Heart left ventricle (tissue), 16 donors: ENCODE data around the gene SGSH. TPM values are rescaled to one million over a fixed set of nuclear protein-coding genes. Genes with fewer than 3 reads are reported as not detected.

Experiments
- ATAC-seq, 4 donors: fragments of 200-7000 bp; cut with Tn5 transposase; one replicate each; pipeline ENCODE4 v1.9.1; 2020 to 2022; ENCODE audit warnings: moderate library complexity in 4 of 4, mild to moderate bottlenecking in 3 of 4, moderate number of reproducible peaks in 1 of 4
- DNase-seq, 5 donors: peaks; one replicate each; pipeline ENCODE4 v3.0.0-alpha.2; 2020
- H3K27ac ChIP-seq, 12 donors: fragments of 200-600 bp; sonication (generic) in 4 of 12; one replicate each; pipeline versions ENCODE4 v1.5.0 to v1.8.0; 2016 to 2022; ENCODE audit warnings: mild to moderate bottlenecking in 2 of 12
- H3K27me3 ChIP-seq, 9 donors: fragments of 200-600 bp; sonication (generic) in 2 of 9; one replicate each; pipeline versions ENCODE4 v1.5.1 to v1.8.0; 2016 to 2022; ENCODE audit warnings: mild to moderate bottlenecking in 3 of 9
- H3K36me3 ChIP-seq, 9 donors: fragments of 200-600 bp; sonication (generic) in 2 of 9; one replicate each; pipeline versions ENCODE4 v1.5.0 to v1.8.0; 2018 to 2022; ENCODE audit warnings: mild to moderate bottlenecking in 2 of 9
- H3K4me1 ChIP-seq, 12 donors: fragments of 200-600 bp; sonication (generic) in 4 of 12; one replicate each; pipeline versions ENCODE4 v1.5.0 to v1.8.0; 2016 to 2022; ENCODE audit warnings: mild to moderate bottlenecking in 3 of 12
- H3K4me3 ChIP-seq, 12 donors: fragments of 200-600 bp; sonication (generic) in 4 of 12; one replicate each; pipeline versions ENCODE4 v1.5.0 to v1.8.0; 2017 to 2022; ENCODE audit warnings: mild to moderate bottlenecking in 9 of 12, moderate library complexity in 4 of 12
- H3K9me3 ChIP-seq, 12 donors: fragments of 200-600 bp; sonication (generic) in 4 of 12; one replicate each; pipeline versions ENCODE4 v1.5.0 to v1.8.0; 2016 to 2022; ENCODE audit warnings: mild to moderate bottlenecking in 1 of 12
- CTCF ChIP-seq, 12 donors: fragments of 200-600 bp; sonication (generic) in 4 of 12; IDR thresholded peaks; one replicate each; pipeline versions ENCODE4 v1.5.0 to v1.8.0; 2018 to 2022; ENCODE audit warnings: antibody characterized with exemption in 12 of 12, mild to moderate bottlenecking in 5 of 12
- POLR2A ChIP-seq, 2 donors: fragments of 450-650 bp; IDR thresholded peaks; one replicate each; pipeline ENCODE4 v1.6.1; 2017; ENCODE audit warnings: antibody characterized with exemption in 2 of 2, mild to moderate bottlenecking in 2 of 2, moderate library complexity in 2 of 2
- WGBS, 4 donors: extraction: QIAGEN DNeasy Blood & Tissue Kit in 2 of 4; methylation state at CpG; one replicate each; pipeline versions ENCODE4 v1.1.5 to v1.1.7; 2013 to 2018; 5-methylcytosine and 5-hydroxymethylcytosine counted together
- intact Hi-C, 10 donors: fragments of 100-400 bp; cut with DNase I; formaldehyde crosslinking; loops; one replicate each; pipeline versions ENCODE4 v1.11.1 to v1.14.2; 2022
- polyA plus RNA-seq, 2 donors: library from polyadenylated mRNA; stranded (reverse); fragments of 200-250 nt; gene quantifications; one replicate each; pipeline ENCODE4 v1.2.3, GENCODE V29; 2013
- total RNA-seq, 9 donors: library from RNA; depleted of rRNA in 2 of 9; stranded (reverse); fragments of >200 nt in 2 of 9; fragmentation: NEBNext Ultra II Directional in 3 of 9; extraction: Animal tissue kit (Norgen Biotek cat#: 25700) in 3 of 9; gene quantifications; one replicate each; pipeline versions ENCODE4 v1.1.0 to v1.2.4, GENCODE V29; 2016 to 2023
- donor health status: ischemic (EF 13 %, LVEDD 7.1; RV severe dilation, severe dysfunction).
- donor health status: healthy with polysubstance abuse.
- donor health status: DM: no; HTN: yes; CAD: no.
- donor health status: DM: no; HTN: no; CAD: no.
- donor health status: ischemic (EF 25% LVEDD 6.9; RV normal size, moderate dysfunction).
- donor health status: ischemic (EF 25% LVEDD 5.7; RV mildly dilated, moderate dysfunction).
- donor health status: healthy.
- donor health status: DM: yes; HTN: yes; CAD: no.
- donor health status: ischemic (EF 35%, LVEDD 5.7; RV mildly dilated, moderate dysfunction).
- donor health status: nonischemic (EF 11% LVEDD 7.7; RV severe dilation, severe dysfunction).
- donor health status: DM: yes; HTN: yes; CAD: no.
- donor health status: PGD.
- donor health status: ischemic (EF 29% LVEDD 5.4; RV normal size, mild dysfunction).
- donor health status: nonischemic (EF 23%, LVEDD 6.1; RV moderate dilation, normal function).

Gene SGSH
- total and polyA plus RNA-seq, 11 donors: 6.4 to 27.0 (median 13.4) TPM

GRCh38 chr17:80182845-80183223, 37.3 kb downstream of the SGSH start:
- DNase-seq: peak in 1 of 5 donors; percentile 4
- Histone ChIP-seq H3K36me3 (no peaks in the 10 kb centered on the region), H3K27ac (no peak overlapping the region), H3K9me3 (no peaks in the 10 kb centered on the region), H3K27me3 (no peaks in the 10 kb centered on the region), H3K4me3 (no peak overlapping the region), H3K4me1 (peaks cover 0 to 8% (median 3%) of the 10 kb centered on the region in 12 donors)
- no peak for ATAC-seq
- 90 to 95% (median 91%) methylated on average over 12 of the region's 12 CpGs for WGBS, 4 donors
- TF ChIP-seq POLR2A (IDR thresholded peaks at IDR 0.05) (no peak), CTCF (IDR thresholded peaks at IDR 0.05) (no peak)
- intact Hi-C loops: no loop called here

GRCh38 chr17:80182118-80182844, 37.9 kb downstream of the SGSH start:
- no peak overlapping the region for H3K27ac ChIP-seq
- TF ChIP-seq POLR2A (IDR thresholded peaks at IDR 0.05): no peak
- TF ChIP-seq CTCF (IDR thresholded peaks at IDR 0.05): no peak
- H3K4me3 ChIP-seq: no peak overlapping the region
- H3K9me3 ChIP-seq: no peaks in the 10 kb centered on the region
- ATAC-seq (no peak), DNase-seq (peak in 1 of 5 donors; percentile 40)
- H3K4me1 ChIP-seq: peaks cover 0 to 3% (median 0%) of the 10 kb centered on the region in 12 donors
- intact Hi-C loops: no loop called here
- 87 to 91% (median 89%) methylated on average over 21 to 30 of the region's 30 CpGs for WGBS, 4 donors
- no peaks in the 10 kb centered on the region for H3K27me3 ChIP-seq
- no peaks in the 10 kb centered on the region for H3K36me3 ChIP-seq

- Histone ChIP-seq H3K27ac (no peak overlapping the region), H3K36me3 (no peaks in the 10 kb centered on the region), H3K27me3 (no peaks in the 10 kb centered on the region), H3K9me3 (no peaks in the 10 kb centered on the region), H3K4me1 (no peaks in the 10 kb centered on the region), H3K4me3 (no peak overlapping the region)
- DNase-seq (peak in 1 of 5 donors; percentile 37), ATAC-seq (no peak)
- 85 to 89% (median 88%) methylated on average over 7 to 17 of the region's 17 CpGs for WGBS, 4 donors
- TF ChIP-seq CTCF (IDR thresholded peaks at IDR 0.05) (no peak), POLR2A (IDR thresholded peaks at IDR 0.05) (no peak)
- intact Hi-C loops: no loop called here
Observed at GRCh38 chr17:80181431-80181830, 38.7 kb downstream of the SGSH start.

- Histone ChIP-seq H3K4me1 (peaks cover 0 to 5% (median 0%) of the 10 kb centered on the region in 12 donors), H3K9me3 (no peaks in the 10 kb centered on the region), H3K27ac (no peak overlapping the region), H3K36me3 (no peaks in the 10 kb centered on the region), H3K4me3 (no peak overlapping the region), H3K27me3 (peaks cover 0 to 3% (median 0%) of the 10 kb centered on the region in 9 donors)
- intact Hi-C loops: no loop called here
- no peak for ATAC-seq
- TF ChIP-seq POLR2A (IDR thresholded peaks at IDR 0.05) (no peak), CTCF (IDR thresholded peaks at IDR 0.05) (no peak)
- DNase-seq: no peak
- 83 to 86% (median 85%) methylated on average over 14 of the region's 14 CpGs for WGBS, 4 donors
Observed at GRCh38 chr17:80180192-80180591, 39.9 kb downstream of the SGSH start.
